SW480 (cell line): ENCODE measurements around the gene AGAP2.

Experiments
- DNase-seq: peaks from one replicate; pipeline ENCODE4 v3.0.0-alpha.2; 2016; ENCODE audit warnings: low spot score

The AGAP2 gene

GRCh38 chr12:57767305-57767698 lies 28.8 kb upstream of the AGAP2 start:
- DNase-seq = no peak

DNA sequence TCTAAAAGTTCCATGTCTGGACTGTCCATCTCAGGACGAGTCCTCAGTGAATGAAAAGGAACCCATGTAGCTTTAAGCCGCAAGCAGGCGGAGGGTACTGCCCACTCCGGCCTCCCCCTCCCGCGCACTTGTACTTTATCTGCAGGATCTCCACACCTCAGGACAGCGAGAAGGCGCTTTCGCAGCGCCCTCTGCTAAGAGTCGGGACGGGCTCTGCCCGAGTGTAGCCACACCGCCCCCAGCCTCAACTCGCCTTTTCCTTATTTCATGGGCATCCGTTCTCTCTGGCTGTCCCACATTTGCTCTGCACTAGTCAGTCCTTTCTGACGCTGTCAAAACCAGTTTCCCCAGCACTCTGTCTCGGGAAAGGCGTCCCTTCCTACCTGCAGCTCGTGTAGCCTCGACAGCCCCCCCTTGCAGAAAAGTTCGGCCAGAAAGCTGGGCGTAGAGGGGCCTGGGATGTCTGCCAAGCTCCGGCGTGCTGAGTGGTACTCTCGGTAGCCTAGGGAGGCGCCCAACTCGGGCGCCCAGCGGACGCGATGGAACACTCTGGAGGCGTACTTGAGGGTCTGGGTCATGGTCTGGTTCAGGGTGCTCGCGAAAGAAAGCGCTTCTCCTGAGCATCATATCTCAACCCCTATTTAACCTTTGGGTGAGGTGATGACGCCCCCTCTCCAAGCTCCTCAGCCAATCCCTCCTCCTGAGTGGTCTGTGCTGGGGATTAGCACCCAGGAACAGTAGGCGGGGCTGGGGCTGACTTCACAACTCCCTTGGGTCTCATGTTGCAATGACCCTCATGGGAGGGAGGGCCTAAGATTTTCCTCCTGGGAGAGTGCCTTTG lies 28.1 kb upstream of the AGAP2 start, which contains the start of gene CYP27B1:
TSS of gene CYP27B1 (minus strand) at position 615 of the 841 bp plus-strand sequence. CDS start at position 578, 37 bp downstream.
- no peak for DNase-seq

- peak; percentile 75 for DNase-seq
These were observed 27.3 kb upstream of the AGAP2 start for GRCh38 chr12:57765698-57766463.

- peak; percentile 66 for DNase-seq
These were observed 26.6 kb upstream of the AGAP2 start for GRCh38 chr12:57765003-57765697.

DNA sequence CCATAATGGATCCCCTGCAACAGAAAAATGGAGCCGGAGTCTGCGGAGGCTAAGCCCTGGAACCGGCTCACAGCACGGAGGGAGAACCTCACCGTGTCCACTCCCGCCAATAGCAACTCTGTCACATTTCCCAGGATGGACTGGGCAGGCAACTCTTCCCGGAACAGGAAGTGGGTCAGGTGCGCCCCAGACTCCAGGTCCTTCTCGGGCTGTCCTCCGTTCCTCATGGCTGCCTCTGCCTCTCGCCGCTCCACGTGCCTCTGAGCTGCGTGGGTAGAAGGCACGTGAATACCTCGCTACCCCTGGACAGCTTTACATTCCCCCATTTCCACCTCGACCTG lies 26.1 kb upstream of the AGAP2 start:
- DNase-seq = peak; percentile 48

DNA sequence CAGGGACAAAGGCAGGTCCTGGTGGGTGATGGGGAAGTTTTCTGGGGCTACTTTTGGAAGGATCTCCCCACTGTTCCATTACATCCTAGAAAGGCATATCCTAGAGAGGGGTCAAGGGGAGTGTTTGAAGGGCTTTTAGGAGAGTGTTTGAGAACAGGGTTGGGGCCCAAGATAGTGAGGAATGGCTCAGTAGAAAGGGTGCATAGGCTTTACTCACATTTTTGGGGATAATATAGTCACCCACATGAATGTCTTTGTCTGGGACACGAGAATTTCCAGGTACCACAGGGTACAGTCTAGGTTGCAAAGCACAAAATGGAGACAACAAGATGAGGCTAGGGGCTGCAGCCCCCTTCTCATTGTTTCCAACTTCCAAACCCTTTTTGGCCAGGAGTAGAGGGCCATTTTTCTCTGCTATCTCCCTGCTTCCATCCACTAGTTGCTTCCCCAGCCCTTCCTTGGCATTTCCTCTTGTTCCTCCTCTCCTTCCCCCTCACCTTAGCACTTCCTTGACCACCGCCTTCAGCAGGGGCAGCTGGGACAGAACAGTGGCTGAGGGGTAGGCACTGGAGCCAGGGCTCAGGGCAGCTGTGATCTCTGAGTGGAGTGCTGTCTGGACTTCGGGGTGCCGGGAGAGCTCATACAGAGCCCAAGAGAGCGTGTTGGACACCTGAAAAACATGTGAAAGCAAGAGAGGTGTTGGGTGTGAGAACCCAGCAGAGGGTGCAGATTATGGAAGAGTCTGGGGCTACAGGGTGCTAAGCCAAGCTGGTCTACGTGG lies 25.5 kb upstream of the AGAP2 start:
- no peak for DNase-seq

GRCh38 chr12:57762463-57762862 lies 23.9 kb upstream of the AGAP2 start:
- no peak for DNase-seq

DNA sequence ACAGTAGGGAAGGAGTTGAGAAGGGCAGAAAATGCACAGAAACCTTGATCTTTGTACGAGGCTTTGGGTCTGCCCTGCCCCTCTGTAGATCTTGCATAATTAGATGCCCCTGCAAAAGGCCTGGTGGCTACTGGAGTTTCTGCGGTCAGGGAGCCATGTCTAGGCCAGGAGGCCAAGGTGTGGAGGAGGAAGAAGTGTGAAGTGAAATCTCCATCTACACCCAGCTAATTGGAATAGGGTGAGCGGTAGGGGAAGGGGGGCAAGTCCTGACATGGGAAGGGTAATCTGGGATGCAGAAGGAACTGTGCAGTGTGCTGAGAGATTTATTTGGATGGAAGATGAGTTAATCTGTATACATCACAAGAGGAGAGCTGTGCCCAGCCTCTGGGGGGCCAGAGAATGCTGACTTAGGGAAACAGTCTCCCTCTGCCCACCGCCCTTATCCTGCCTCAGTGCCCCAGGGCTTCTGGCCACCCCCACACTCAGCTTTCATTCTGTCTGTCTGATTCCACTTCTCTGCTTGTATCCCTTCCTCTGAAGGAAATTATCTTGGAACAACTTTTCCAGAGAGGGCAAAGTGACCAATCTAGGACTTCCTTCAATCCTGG lies 23.0 kb upstream of the AGAP2 start:
- DNase-seq = no peak

GRCh38 chr12:57760347-57760982 lies 21.9 kb upstream of the AGAP2 start:
- no peak for DNase-seq

GRCh38 chr12:57759360-57759980 lies 20.9 kb upstream of the AGAP2 start:
- DNase-seq = peak; percentile 66

- DNase-seq = no peak
These were observed 20.2 kb upstream of the AGAP2 start for GRCh38 chr12:57758552-57759359.

DNA sequence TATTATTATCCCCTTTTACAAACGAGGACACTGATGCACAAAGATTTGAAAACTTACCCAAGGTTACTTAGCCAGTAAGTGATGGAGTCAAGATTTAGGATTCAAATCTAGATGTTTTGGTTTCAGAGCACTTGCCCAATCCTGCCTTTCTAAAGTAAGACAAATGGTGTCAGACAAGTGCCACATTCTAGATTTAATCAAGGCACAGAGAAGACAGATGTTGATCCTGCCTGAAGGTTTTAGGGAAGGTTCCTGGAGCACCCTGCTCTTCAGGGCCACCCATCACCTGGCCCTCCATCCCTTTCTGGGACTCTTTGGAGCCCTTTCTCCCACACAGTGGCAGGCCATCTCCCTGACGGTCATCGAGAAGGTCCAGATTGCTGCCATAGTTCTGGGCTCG lies 19.2 kb upstream of the AGAP2 start:
- DNase-seq = no peak

DNA sequence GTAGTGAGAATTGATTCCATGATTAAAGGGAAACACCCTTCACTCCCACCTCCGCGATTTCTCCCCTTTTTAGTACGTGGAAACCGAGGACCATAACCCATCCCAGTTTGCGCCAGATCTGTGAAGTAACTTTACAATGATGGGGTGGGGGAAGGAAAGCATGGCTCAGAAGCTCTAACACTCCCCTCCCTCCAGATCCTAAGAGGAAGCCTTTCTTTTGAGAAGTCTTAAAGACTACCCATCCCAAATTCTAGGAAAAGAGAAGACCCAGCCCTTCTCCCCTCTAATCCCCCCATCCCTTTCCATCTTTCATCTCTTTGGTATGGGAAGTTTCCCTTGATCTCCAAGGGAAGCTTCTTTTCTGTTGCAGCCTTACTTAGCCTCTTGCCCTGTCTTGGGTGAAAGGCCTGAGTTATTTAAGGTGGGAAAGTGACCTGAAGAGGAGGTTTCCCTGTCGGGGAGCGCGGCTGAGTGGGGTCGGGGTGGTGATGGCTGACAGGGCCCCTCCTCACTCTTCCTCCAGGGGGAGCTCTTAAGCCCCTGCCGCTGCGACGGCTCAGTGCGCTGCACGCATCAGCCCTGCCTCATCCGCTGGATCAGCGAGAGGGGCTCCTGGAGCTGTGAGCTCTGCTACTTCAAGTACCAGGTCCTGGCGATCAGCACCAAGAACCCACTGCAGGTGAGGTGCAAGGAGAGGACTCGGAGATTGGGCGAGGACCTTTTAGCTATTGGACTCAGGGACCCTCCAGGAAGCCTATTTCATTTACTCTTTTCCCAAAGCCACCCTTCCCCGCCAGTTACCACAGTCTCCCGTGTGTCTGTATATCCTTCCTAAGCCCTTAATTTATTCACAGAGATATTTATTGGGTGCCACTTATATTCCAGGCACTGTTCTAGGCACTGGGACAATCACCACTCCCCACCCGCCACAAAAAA lies 18.1 kb upstream of the AGAP2 start:
- no peak for DNase-seq

DNA sequence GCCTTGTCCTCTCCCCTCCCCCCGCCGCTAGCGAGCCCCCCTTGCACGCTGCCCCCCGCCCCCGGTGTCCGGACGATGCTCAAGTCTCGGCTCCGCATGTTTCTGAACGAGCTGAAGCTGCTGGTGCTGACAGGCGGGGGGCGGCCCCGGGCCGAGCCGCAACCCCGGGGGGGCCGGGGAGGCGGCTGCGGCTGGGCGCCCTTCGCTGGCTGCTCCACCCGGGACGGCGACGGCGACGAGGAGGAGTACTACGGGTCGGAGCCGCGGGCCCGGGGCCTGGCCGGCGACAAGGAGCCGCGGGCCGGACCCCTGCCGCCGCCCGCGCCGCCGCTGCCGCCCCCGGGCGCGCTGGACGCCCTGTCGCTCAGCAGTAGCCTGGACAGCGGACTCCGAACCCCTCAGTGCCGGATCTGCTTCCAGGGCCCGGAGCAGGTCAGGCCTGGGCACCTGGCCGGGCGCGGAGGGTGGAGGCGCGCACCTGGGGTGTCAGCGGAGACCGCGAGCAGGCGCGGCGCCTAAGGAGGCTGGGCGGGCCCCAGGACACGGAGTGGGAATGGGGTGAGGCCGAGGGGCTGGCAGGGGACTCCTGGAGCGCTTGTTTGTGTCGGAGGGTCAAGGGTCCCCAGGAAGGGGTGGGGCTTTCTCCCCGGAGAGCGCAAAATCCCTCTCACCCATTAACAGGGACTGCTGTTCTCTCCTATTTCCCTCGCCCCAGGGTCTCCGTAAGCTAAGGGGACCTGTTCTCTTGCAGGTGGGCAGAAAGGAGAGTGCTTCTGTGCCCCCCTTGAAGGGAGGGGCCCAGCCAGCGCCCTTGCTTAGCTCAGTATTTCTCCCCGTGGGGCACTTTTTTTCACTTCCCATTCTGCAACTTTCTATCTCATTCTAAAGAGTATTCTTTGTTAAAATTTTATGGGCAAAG lies 17.2 kb upstream of the AGAP2 start:
- DNase-seq = no peak

- no peak for DNase-seq
These were observed 16.6 kb upstream of the AGAP2 start for GRCh38 chr12:57755194-57755453.

- DNase-seq = peak; percentile 83
These were observed 16.1 kb upstream of the AGAP2 start, which contains the start of gene MARCHF9 for GRCh38 chr12:57754411-57755193. Gene MARCHF9 (plus strand): TSS chr12:57755103. CDS start chr12:57755529, 426 bp downstream.
